Colonic mucosa (tissue), 4 donors: ENCODE data around the gene ALG9. TPM values are rescaled to one million over a fixed set of nuclear protein-coding genes. Genes with fewer than 3 reads are reported as not detected.
A peak's percentile ranks its signal among the peaks of the same experiment; 100 is the strongest.
"Not testable (repeated sequence)": the region's sequence is repeated elsewhere in the genome, so short reads cannot be mapped to it uniquely, and the experiment has no call there.

Experiments used
- DNase-seq: peaks from one replicate; pipeline ENCODE4 v3.0.0-alpha.2; 2020
- H3K27ac ChIP-seq: fragments of 200-600 bp; one replicate; pipeline ENCODE4 v1.8.0; 2021
- H3K27me3 ChIP-seq: fragments of 200-600 bp; one replicate; pipeline ENCODE4 v1.8.0; 2021
- H3K36me3 ChIP-seq: fragments of 200-600 bp; one replicate; pipeline ENCODE4 v1.8.0; 2021
- H3K4me1 ChIP-seq: fragments of 200-600 bp; one replicate; pipeline ENCODE4 v1.8.0; 2021; ENCODE audit warnings: mild to moderate bottlenecking
- H3K4me3 ChIP-seq: fragments of 200-600 bp; one replicate; pipeline ENCODE4 v1.8.0; 2021
- H3K9ac ChIP-seq, 2 donors: one replicate each; pipeline ENCODE4 v1.7.0; 2013; ENCODE audit warnings: control low read depth in 2 of 2, low read depth in 2 of 2, low read length in 2 of 2
- H3K9me3 ChIP-seq: fragments of 200-600 bp; one replicate; pipeline ENCODE4 v1.8.0; 2021
- intact Hi-C: fragments of 100-400 bp; cut with DNase I; formaldehyde crosslinking; loops from one replicate; pipeline ENCODE4 v1.14.1; 2022
- total RNA-seq, 2 donors: library from RNA; stranded (reverse); fragmentation: NEBNext Ultra II Directional in 1 of 2; extraction: Animal tissue kit (Norgen Biotek cat#: 25700) in 1 of 2; gene quantifications; one replicate each; pipeline ENCODE4 v1.2.1, GENCODE V29; 2021
- TF ChIP-seq, protein P1 (sequence below): fragments of 200-600 bp; IDR thresholded peaks from one replicate; pipeline ENCODE4 v1.8.0; 2022; ENCODE audit warnings: antibody characterized with exemption, mild to moderate bottlenecking
- donor health status: healthy.
- donor health status: DM: no; HTN: no; CAD: no.
- donor health status: DM: no; HTN: no; CAD: no.

The ALG9 gene
- total RNA-seq, 2 donors from 2014 or later = 23.2 to 25.2 TPM

DNA sequence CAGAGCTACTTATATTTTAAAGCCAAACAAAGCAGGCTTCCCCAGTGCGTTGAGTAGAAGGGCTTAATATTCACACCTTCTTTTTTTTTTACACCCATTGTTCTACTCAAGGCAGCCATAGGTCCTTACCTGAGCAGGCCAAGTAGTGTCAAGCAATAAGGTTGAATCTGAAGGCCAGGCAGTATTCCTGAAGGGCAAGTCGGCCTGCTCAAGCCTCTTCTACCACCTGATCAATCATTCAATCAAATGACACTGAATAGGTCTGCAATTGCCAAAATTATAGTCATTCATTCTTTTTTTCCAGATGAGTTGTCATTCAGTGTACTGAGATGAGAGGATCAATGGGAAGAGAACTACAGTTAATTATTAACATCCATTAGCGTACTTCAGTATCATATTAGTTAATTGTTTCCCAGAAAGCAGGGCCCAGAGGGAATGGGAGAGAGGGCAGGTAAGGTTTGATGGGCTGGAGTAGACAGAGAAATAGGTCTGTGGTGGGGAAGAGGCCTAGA is 93.3 kb downstream of the ALG9 start:
- TF ChIP-seq, protein P1, sequence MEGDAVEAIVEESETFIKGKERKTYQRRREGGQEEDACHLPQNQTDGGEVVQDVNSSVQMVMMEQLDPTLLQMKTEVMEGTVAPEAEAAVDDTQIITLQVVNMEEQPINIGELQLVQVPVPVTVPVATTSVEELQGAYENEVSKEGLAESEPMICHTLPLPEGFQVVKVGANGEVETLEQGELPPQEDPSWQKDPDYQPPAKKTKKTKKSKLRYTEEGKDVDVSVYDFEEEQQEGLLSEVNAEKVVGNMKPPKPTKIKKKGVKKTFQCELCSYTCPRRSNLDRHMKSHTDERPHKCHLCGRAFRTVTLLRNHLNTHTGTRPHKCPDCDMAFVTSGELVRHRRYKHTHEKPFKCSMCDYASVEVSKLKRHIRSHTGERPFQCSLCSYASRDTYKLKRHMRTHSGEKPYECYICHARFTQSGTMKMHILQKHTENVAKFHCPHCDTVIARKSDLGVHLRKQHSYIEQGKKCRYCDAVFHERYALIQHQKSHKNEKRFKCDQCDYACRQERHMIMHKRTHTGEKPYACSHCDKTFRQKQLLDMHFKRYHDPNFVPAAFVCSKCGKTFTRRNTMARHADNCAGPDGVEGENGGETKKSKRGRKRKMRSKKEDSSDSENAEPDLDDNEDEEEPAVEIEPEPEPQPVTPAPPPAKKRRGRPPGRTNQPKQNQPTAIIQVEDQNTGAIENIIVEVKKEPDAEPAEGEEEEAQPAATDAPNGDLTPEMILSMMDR = no peak
- DNase-seq = no peak
- no peaks in the 10 kb centered on the region for H3K9me3 ChIP-seq
- no peaks in the 10 kb centered on the region for H3K4me1 ChIP-seq
- intact Hi-C loops = loop anchor here (5.0 kb wide), 1 partner anchor 64 kb away; no protein-coding TSS in a partner anchor
- no peaks in the 10 kb centered on the region for H3K27me3 ChIP-seq
- no peak overlapping the region for H3K27ac ChIP-seq
- H3K9ac ChIP-seq = no peak overlapping the region
- H3K36me3 ChIP-seq = no peaks in the 10 kb centered on the region
- no peak overlapping the region for H3K4me3 ChIP-seq

DNA sequence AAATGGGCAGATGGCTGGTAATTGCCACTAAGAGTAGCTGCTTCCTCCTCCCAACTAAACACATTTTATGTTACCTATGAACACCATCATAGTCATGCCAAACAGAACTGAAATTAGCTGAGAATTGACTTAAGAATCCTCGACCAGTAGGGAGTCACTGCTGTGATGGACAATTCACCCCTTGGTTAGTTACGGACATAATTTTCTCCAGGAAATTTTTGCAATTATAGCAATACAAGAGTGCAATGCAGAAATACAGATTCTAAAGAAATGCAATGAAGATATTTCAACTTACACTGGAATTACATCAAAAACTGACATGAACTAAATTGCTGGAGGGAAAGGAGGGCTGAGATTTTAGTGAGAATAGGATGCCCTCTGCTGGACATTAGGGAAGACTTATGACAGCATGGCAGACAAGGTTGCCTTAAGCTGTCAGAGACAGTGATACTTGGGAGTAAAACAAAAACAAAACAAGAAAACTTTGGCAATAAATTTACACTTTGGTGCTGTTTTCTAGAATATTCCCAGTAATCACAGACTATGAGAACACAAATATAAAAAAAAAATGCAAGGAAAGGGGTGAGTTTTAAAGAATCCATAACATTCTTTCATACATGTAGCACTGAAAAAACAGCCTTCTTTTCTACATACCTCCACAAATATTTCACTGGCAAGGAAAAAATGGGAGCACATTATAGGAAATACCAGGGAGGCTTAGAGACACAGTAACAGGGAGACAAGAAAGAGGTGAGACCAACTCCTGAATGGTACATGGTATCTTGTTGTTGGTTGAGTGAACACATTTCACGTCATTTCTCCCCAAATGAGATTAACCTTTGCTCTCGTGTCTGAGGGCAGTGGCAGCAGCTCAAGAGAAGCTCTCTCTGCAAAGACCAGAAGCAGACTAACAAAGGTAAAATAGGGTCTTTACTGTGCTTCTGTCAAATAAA is 94.0 kb downstream of the ALG9 start:
- Histone ChIP-seq H3K4me1 (no peaks in the 10 kb centered on the region), H3K9me3 (no peaks in the 10 kb centered on the region), H3K9ac (no peak overlapping the region), H3K27me3 (no peaks in the 10 kb centered on the region), H3K4me3 (no peak overlapping the region), H3K27ac (no peak overlapping the region), H3K36me3 (no peaks in the 10 kb centered on the region)
- TF ChIP-seq, protein P1 = peak; percentile 65
- intact Hi-C loops = loop anchor here (1.0 to 5.0 kb wide), 2 partner anchors 65 to 175 kb away; partner anchors contain the start of gene SIK2
- DNase-seq = peak; percentile 33

DNA sequence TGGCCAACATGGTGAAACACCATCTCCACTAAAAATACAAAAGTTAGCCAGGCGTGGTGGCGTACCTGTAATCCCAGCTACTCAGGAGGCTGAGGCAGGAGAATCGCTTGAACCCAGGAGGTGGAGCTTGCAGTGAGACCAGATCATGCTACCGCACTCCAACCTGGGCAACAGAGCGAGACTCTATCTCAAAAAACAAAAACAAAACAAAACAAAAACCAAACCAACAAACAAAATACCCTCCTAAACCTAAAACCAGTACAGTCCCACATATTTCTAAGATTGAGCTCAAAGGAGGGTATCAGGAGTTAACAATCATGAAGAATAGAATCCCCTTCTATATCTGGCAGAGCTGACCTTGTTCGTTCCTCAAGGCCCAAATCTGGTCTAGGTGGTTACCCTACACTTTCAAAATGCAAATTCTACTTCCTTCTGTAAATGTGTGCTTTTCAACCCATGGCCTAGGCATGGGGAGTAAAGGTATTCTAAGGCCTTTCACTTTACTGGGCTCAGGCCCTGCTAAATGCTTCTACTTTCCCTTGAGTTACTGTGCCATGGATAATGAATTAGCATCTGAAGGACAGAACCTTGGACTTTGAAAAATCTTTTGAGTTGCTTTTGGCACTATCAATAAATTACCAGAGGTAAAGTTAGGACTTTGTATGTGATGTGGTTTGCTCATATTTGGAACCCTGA is 94.8 kb downstream of the ALG9 start:
- H3K4me3 ChIP-seq = no peak overlapping the region
- DNase-seq = no peak
- TF ChIP-seq, protein P1 = no peak
- H3K9ac ChIP-seq = no peak overlapping the region
- no peaks in the 10 kb centered on the region for H3K9me3 ChIP-seq
- H3K36me3 ChIP-seq = no peaks in the 10 kb centered on the region
- no peaks in the 10 kb centered on the region for H3K4me1 ChIP-seq
- intact Hi-C loops = loop anchor here (1.0 to 5.0 kb wide), 2 partner anchors 66 to 174 kb away; partner anchors contain the start of gene SIK2
- no peak overlapping the region for H3K27ac ChIP-seq
- H3K27me3 ChIP-seq = no peaks in the 10 kb centered on the region

DNA sequence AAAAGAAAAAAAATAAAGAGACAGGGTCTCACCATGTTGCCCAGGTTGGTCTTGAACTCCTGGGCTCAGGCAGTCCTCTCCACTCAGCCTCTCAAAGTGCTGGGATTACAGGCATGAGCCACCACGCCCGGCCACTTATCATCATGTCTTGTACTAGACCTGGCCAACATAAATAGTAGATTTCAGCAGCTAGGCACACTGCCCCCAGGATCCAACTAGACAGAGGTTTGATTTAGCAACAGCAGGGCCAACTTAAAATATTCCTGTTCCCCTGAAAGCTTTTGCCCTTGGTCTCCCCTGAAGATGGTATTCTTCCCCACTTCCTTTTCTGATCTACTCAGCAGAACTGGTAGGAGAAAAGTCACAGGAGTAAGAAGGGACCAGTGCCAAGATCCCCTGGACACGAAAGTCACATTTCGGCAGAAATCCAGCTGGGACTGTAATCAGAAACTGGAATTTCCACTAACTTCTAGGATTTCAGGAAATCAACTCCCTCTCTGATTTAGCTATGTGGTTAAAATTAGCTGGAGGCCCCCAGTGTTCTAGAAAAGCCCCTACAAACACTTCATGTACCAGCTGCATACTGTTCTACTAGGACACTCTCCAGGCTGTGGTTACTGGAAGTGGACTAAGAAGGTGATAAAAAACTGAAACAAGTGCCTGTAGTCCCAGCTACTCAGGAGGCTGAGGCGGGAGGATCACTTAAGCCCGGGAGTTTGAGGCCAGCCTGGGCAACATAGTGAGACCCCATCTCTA is 96.2 kb downstream of the ALG9 start:
- TF ChIP-seq, protein P1 = no peak
- Histone ChIP-seq H3K9ac (no peak overlapping the region), H3K27ac (no peak overlapping the region), H3K4me3 (no peak overlapping the region), H3K4me1 (no peaks in the 10 kb centered on the region), H3K36me3 (no peaks in the 10 kb centered on the region), H3K9me3 (no peaks in the 10 kb centered on the region), H3K27me3 (no peaks in the 10 kb centered on the region)
- intact Hi-C loops = loop anchor here (5.0 kb wide), 1 partner anchor 67 kb away; no protein-coding TSS in a partner anchor
- no peak for DNase-seq

DNA sequence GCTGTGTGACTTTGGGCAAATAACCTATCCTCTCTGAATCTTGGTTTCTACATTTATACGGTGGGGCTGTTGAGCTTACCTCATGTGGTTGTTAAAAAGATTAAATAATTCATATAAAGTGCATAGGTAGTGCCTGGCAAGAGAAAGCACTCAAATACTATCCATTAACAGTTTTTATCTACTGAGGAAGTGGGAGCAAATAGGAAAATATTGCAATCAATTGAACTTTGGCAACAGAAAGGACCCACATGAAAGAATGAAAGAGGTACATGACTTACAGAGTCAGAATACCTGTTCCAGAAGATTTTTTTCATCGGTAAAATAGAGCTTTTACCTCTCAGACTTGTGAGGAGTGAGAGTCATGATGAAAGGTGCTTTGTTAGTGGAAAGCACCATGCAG is 98.8 kb downstream of the ALG9 start:
- Histone ChIP-seq H3K36me3 (no peaks in the 10 kb centered on the region), H3K4me3 (no peak overlapping the region), H3K27ac (no peak overlapping the region), H3K9ac (no peak overlapping the region), H3K9me3 (no peaks in the 10 kb centered on the region), H3K4me1 (no peaks in the 10 kb centered on the region), H3K27me3 (no peaks in the 10 kb centered on the region)
- TF ChIP-seq, protein P1 = no peak
- DNase-seq = no peak
- intact Hi-C loops = no loop called here

DNA sequence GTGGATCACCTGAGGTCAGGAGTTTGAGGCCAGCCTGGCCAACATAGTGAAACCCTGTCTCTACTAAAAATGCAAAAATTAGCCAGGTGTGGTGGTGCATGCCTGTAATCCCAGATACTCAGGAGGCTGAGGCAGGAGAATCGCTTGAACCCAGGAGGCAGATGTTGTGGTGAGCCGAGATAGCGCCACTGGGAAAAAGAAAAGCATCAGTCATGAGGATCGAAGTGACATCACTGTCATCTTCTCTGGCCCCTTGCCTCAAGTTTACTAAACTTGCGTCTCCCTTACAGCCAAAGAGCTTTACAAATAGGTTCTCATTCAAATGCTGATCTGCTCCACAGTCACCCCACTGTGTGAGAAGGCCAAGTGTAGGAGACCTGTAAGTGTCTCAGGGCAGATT is 100.2 kb downstream of the ALG9 start:
- intact Hi-C loops, H3K36me3 ChIP-seq, H3K27me3 ChIP-seq, H3K9ac ChIP-seq, H3K27ac ChIP-seq, H3K4me3 ChIP-seq, DNase-seq, H3K9me3 ChIP-seq, H3K4me1 ChIP-seq: not testable (repeated sequence)
